ENCODE results near the gene DOCK10.

DOCK10 gene

GRCh38 chr2:224781400-224781799, 260.9 kb downstream of the DOCK10 start:
- no peak for TF ChIP-seq TAF1 (IDR thresholded peaks at IDR 0.05; ENCODE audit: low read depth)
- TF ChIP-seq EP300 (IDR thresholded peaks at IDR 0.05; ENCODE audit: borderline replicate concordance) = no peak
- TF ChIP-seq CEBPB (IDR thresholded peaks at IDR 0.05) = no peak

GRCh38 chr2:224780823-224781222, 261.4 kb downstream of the DOCK10 start:
- TF ChIP-seq NFIC (IDR thresholded peaks at IDR 0.05) = no peak
- no peak for TF ChIP-seq USF1 (IDR thresholded peaks at IDR 0.05)
- no peak for TF ChIP-seq MAX (IDR thresholded peaks at IDR 0.05)
- TF ChIP-seq REST (IDR thresholded peaks at IDR 0.05; ENCODE audit: low read depth) = no peak
- no peak for TF ChIP-seq TEAD4 (IDR thresholded peaks at IDR 0.05)
- TF ChIP-seq ZBTB7A (IDR thresholded peaks at IDR 0.05; ENCODE audit: low read depth) = no peak
- no peak for TF ChIP-seq CREB1 (IDR thresholded peaks at IDR 0.05; ENCODE audit: low read depth)

- TF ChIP-seq YY1 (IDR thresholded peaks at IDR 0.05; ENCODE audit: low read depth) (no peak), CREB1 (IDR thresholded peaks at IDR 0.05; ENCODE audit: low read depth) (no peak), MAX (IDR thresholded peaks at IDR 0.05) (no peak)
Observed at GRCh38 chr2:224780106-224780505, 262.2 kb downstream of the DOCK10 start.

- no peak for TF ChIP-seq NFIC (IDR thresholded peaks at IDR 0.05)
- TF ChIP-seq RAD21 (IDR thresholded peaks at IDR 0.05; ENCODE audit: low read depth) = peak; percentile 71
- no peak for TF ChIP-seq USF1 (IDR thresholded peaks at IDR 0.05)
- no peak for TF ChIP-seq EP300 (IDR thresholded peaks at IDR 0.05; ENCODE audit: borderline replicate concordance)
- no peak for TF ChIP-seq TAF1 (IDR thresholded peaks at IDR 0.05; ENCODE audit: low read depth)
- no peak for TF ChIP-seq TCF12 (IDR thresholded peaks at IDR 0.05; ENCODE audit: low read depth)
- no peak for TF ChIP-seq YY1 (IDR thresholded peaks at IDR 0.05; ENCODE audit: low read depth)
Observed at GRCh38 chr2:224778474-224778877, 263.8 kb downstream of the DOCK10 start.

- TF ChIP-seq CEBPB (IDR thresholded peaks at IDR 0.05) = no peak
- TF ChIP-seq EP300 (IDR thresholded peaks at IDR 0.05; ENCODE audit: borderline replicate concordance) = no peak
- no peak for TF ChIP-seq YY1 (IDR thresholded peaks at IDR 0.05; ENCODE audit: low read depth)
Observed at GRCh38 chr2:224777559-224777930, 264.7 kb downstream of the DOCK10 start.

GRCh38 chr2:224776795-224777558, 265.3 kb downstream of the DOCK10 start:
- TF ChIP-seq ZBTB7A (IDR thresholded peaks at IDR 0.05; ENCODE audit: low read depth) = no peak
- TF ChIP-seq TEAD4 (IDR thresholded peaks at IDR 0.05) = no peak
- no peak for TF ChIP-seq TAF1 (IDR thresholded peaks at IDR 0.05; ENCODE audit: low read depth)
- no peak for TF ChIP-seq RAD21 (IDR thresholded peaks at IDR 0.05; ENCODE audit: low read depth)
- TF ChIP-seq TCF12 (IDR thresholded peaks at IDR 0.05; ENCODE audit: low read depth) = no peak
- TF ChIP-seq REST (IDR thresholded peaks at IDR 0.05; ENCODE audit: low read depth) = no peak
- TF ChIP-seq MAX (IDR thresholded peaks at IDR 0.05) = no peak
- TF ChIP-seq FOXM1 (IDR thresholded peaks at IDR 0.05; ENCODE audit: borderline replicate concordance, low read depth) = no peak
- TF ChIP-seq YY1 (IDR thresholded peaks at IDR 0.05; ENCODE audit: low read depth) = no peak
- no peak for TF ChIP-seq USF1 (IDR thresholded peaks at IDR 0.05)
- no peak for TF ChIP-seq NFIC (IDR thresholded peaks at IDR 0.05)
- TF ChIP-seq EP300 (IDR thresholded peaks at IDR 0.05; ENCODE audit: borderline replicate concordance) = no peak
- no peak for TF ChIP-seq CREB1 (IDR thresholded peaks at IDR 0.05; ENCODE audit: low read depth)
- no peak for TF ChIP-seq EGR1 (IDR thresholded peaks at IDR 0.05)
- no peak for TF ChIP-seq CEBPB (IDR thresholded peaks at IDR 0.05)

Data from Ishikawa (cell line).